HepG2 (cell line): ENCODE results near the gene TESPA1. TPM values are rescaled to one million over a fixed set of nuclear protein-coding genes. Genes with fewer than 3 reads are reported as not detected.

Source experiments
- ATAC-seq: fragments of 200-7000 bp; cut with Tn5 transposase; 3 replicates; pipeline ENCODE4 v1.9.1; 2020; ENCODE audit warnings: mild to moderate bottlenecking, moderate library complexity
- BruUV-seq: library from RNA; stranded (reverse); fragments of 400-500 nt; replicated peaks from 2 replicates; lab custom pipeline; 2021; lab: Mats Ljungman, UMichigan
- CTCF ChIA-PET: fragments of 300-600 bp; formaldehyde crosslinking; extraction: SDS; loops from one replicate; lab custom pipeline; 2021; ENCODE audit warnings: low total read pairs, inconsistent platforms, low intra/inter-chr PET ratio; lab: Yijun Ruan, JAX
- POLR2A ChIA-PET: fragments of 350-600 bp; sonication (Branson Sonifier 250); formaldehyde crosslinking; loops from one replicate; lab custom pipeline; 2020; ENCODE audit warnings: antibody characterized with exemption, inconsistent platforms; lab: Yijun Ruan, JAX
- DNase-seq: peaks from one replicate; pipeline ENCODE4 v3.0.0-alpha.2; 2015; ENCODE audit warnings: low spot score
- FAIRE-seq: peaks from 3 replicates; lab custom pipeline; 2011; peaks lifted over from hg19 to GRCh38; lab: Jason Lieb, UNC
- H2AFZ ChIP-seq: one replicate; pipeline ENCODE4 v1.6.1; 2011; ENCODE audit warnings: low read length, inconsistent platforms
- H3K27ac ChIP-seq: fragments of 300-600 bp; 3 replicates; pipeline ENCODE4 v1.8.0; 2011; ENCODE audit warnings: mixed run types, mild to moderate bottlenecking, mixed read lengths, low read length, inconsistent platforms; ENCODE audit not compliant: insufficient read depth; ENCODE audit errors: extremely low read length
- H3K27me3 ChIP-seq, 2 experiments: fragments of 200-600 bp in 1 of 2; 2 replicates in 1 of 2; 3 replicates in 1 of 2; pipeline versions ENCODE4 v1.6.0 to v1.8.0; 2011; ENCODE audit warnings: low read length in 2 of 2, mild to moderate bottlenecking in 2 of 2, moderate library complexity in 2 of 2, inconsistent platforms in 1 of 2; ENCODE audit not compliant: insufficient read depth in 2 of 2, control insufficient read depth in 1 of 2
- H3K36me3 ChIP-seq, 2 experiments: fragments of 200-600 bp in 1 of 2; replicated peaks in 1 of 2; 2 replicates in 1 of 2; 3 replicates in 1 of 2; pipeline versions ENCODE4 v1.5.1 to v1.8.0; 2011; ENCODE audit warnings: low read length in 2 of 2, inconsistent platforms in 1 of 2; ENCODE audit not compliant: insufficient read depth in 2 of 2, control insufficient read depth in 1 of 2
- H3K4me1 ChIP-seq: 2 replicates; pipeline ENCODE4 v1.5.1; 2012; ENCODE audit warnings: low read length, inconsistent platforms; ENCODE audit not compliant: insufficient read depth
- H3K4me2 ChIP-seq: 2 replicates; pipeline ENCODE4 v1.6.0; 2011; ENCODE audit warnings: low read depth, low read length, inconsistent platforms
- H3K4me3 ChIP-seq, 3 experiments: fragments of 200-600 bp in 1 of 3; sonication (generic), shearing (Covaris generic) in 1 of 3; replicated peaks in 1 of 3; 2 replicates each; pipeline ENCODE4 v1.5.1; 2011 to 2016; ENCODE audit warnings: low read length in 3 of 3, inconsistent platforms in 2 of 3, low read depth in 2 of 3, mild to moderate bottlenecking in 2 of 3, control low read depth in 1 of 3, mixed read lengths in 1 of 3; ENCODE audit not compliant: insufficient read depth in 1 of 3
- H3K79me2 ChIP-seq: one replicate; pipeline ENCODE4 v1.6.1; 2011; ENCODE audit warnings: low read length, inconsistent platforms; ENCODE audit not compliant: insufficient read depth
- H3K9ac ChIP-seq: 2 replicates; pipeline ENCODE4 v1.6.0; 2011; ENCODE audit warnings: mild to moderate bottlenecking, low read depth, low read length, inconsistent platforms; ENCODE audit not compliant: insufficient read depth
- H3K9me3 ChIP-seq: 2 replicates; pipeline ENCODE4 v1.5.1; 2012; ENCODE audit warnings: mild to moderate bottlenecking, low read length
- H4K20me1 ChIP-seq: 2 replicates; pipeline ENCODE4 v1.6.0; 2011; ENCODE audit warnings: inconsistent platforms, mild to moderate bottlenecking, low read length, moderate library complexity; ENCODE audit not compliant: insufficient read depth
- MIER2 ChIP-seq: IDR thresholded peaks from 2 replicates; pipeline ENCODE4 v1.6.1; 2016; ENCODE audit warnings: missing biosample characterization, missing genetic modification reagents
- NFYC ChIP-seq: IDR thresholded peaks from 2 replicates; pipeline ENCODE4 v1.6.1; 2016; ENCODE audit warnings: missing genetic modification reagents, missing compliant biosample characterization
- RXRB ChIP-seq: IDR thresholded peaks from 2 replicates; pipeline ENCODE4 v1.6.1; 2016; ENCODE audit warnings: borderline replicate concordance, missing genetic modification reagents, missing compliant biosample characterization
- U2AF1 ChIP-seq: fragments of 200-400 bp; formaldehyde crosslinking; optimal IDR thresholded peaks from 2 replicates; pipeline ENCODE3; 2017; ENCODE audit warnings: mild to moderate bottlenecking, low read depth, low read length
- ZBTB42 ChIP-seq: sonication (generic); formaldehyde crosslinking; IDR thresholded peaks from 2 replicates; pipeline ENCODE4 v1.5.0; 2020; ENCODE audit warnings: mild to moderate bottlenecking, missing genetic modification reagents
- ZFP62 ChIP-seq: sonication (generic); formaldehyde crosslinking; IDR thresholded peaks from 2 replicates; pipeline ENCODE4 v1.4.0; 2020; ENCODE audit warnings: missing genetic modification reagents
- ZNF33B ChIP-seq: sonication (generic); formaldehyde crosslinking; IDR thresholded peaks from 2 replicates; pipeline ENCODE4 v1.5.1; 2020; ENCODE audit warnings: mild to moderate bottlenecking, missing genetic modification reagents
- ZNF513 ChIP-seq: sonication (generic); formaldehyde crosslinking; conservative IDR thresholded peaks from 2 replicates; pipeline ENCODE4 v1.5.0; 2020; ENCODE audit warnings: missing genetic modification reagents
- ZNF563 ChIP-seq: sonication (generic); formaldehyde crosslinking; IDR thresholded peaks from 2 replicates; pipeline ENCODE4 v1.8.0; 2022; ENCODE audit warnings: mild to moderate bottlenecking, moderate library complexity, missing genetic modification reagents
- ZNF83 ChIP-seq: sonication (generic); formaldehyde crosslinking; IDR thresholded peaks from 2 replicates; pipeline ENCODE4 v1.4.0; 2020; ENCODE audit warnings: missing genetic modification reagents, mild to moderate bottlenecking, borderline replicate concordance
- ZNF841 ChIP-seq: sonication (generic); formaldehyde crosslinking; IDR thresholded peaks from 2 replicates; pipeline ENCODE4 v1.8.1; 2023; ENCODE audit warnings: missing genetic modification reagents, borderline replicate concordance
- WGBS: methylation state at CpG from one replicate; pipeline ENCODE4 v1.1.6; 2017; ENCODE audit warnings: low lambda C conversion rate; 5-methylcytosine and 5-hydroxymethylcytosine counted together
- in situ Hi-C: cut with HindIII; loops from 2 replicates; pipeline ENCODE4 v1.10.0; 2017; ENCODE audit warnings: low pct_unique_long_range_greater_than_20kb; ENCODE audit not compliant: extremely low pct_ligation_motif_present
- intact Hi-C: fragments of 100-400 bp; cut with micrococcal nuclease; formaldehyde crosslinking; loops from one replicate; pipeline ENCODE4 v1.10.0; 2022; ENCODE audit not compliant: unreplicated experiment
- polyA plus RNA-seq, 8 experiments: library from polyadenylated mRNA; depleted of rRNA in 3 of 8; stranded (reverse) in 7 of 8; unstranded in 1 of 8; fragments of >200 nt; fragmentation: Illumina TruSeq in 4 of 8; extraction: Trizol in 4 of 8; gene quantifications; 2 replicates each; pipeline versions ENCODE4 v1.2.1 to v1.2.3, GENCODE V29; 2011 to 2016; ENCODE audit warnings: low read depth in 4 of 8, missing spikeins in 1 of 8, mixed read lengths in 1 of 8; ENCODE audit not compliant: insufficient read depth in 1 of 8
- total RNA-seq, 5 experiments: library from RNA; depleted of rRNA; stranded (reverse); fragments of >200 nt; fragmentation: Illumina TruSeq; extraction: Trizol; gene quantifications; 2 replicates each; pipeline ENCODE4 v1.2.3, GENCODE V29; 2016; ENCODE audit warnings: low read depth in 1 of 5
- TF ChIP-seq, protein P1 (sequence below): sonication (generic); formaldehyde crosslinking; IDR thresholded peaks from 2 replicates; pipeline ENCODE4 v1.8.0; 2023; ENCODE audit warnings: mild to moderate bottlenecking, missing genetic modification reagents

TESPA1 gene
- total and polyA plus RNA-seq, 2 of the 13 experiments (the other 11 are each of a cell fraction or from before 2014, with no cell fraction given), result not detected

DNA sequence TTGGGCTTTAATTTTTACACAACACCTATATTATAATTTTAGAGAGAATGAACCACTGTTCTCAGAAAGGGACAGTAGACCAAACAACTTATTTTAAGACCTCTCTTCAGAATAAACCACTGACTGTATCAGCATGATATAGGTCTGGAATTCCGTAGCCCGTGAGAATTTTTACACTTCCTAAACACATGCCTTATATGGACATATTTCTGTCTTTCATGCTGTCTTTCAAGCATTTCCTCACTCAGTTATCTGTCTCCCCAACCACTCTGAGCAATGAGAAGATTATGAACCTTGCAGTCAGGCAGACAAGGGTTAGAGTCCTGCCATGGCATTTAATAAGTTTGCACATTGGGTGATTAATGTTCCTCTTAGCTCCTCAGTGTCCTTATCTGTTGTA, 17.8 kb upstream of the TESPA1 start:
- Histone ChIP-seq H3K9me3 (no peaks in the 10 kb centered on the region), H3K9ac (no peak overlapping the region), H3K79me2 (no peaks in the 10 kb centered on the region), H3K36me3 (no peaks in the 10 kb centered on the region), H2AFZ (no peak overlapping the region), H4K20me1 (no peaks in the 10 kb centered on the region), H3K4me3 (no peak overlapping the region), H3K4me1 (no peaks in the 10 kb centered on the region), H3K4me2 (no peak overlapping the region), H3K27ac (no peak overlapping the region), H3K27me3 (peaks cover 0 to 21% of the 10 kb centered on the region in 2 experiments; a peak in 3 of 5 replicates)
- FAIRE-seq (no peak), ATAC-seq (no peak), DNase-seq (no peak)
- TF ChIP-seq ZNF513 (CRISPR knock-in tag) (no peak), ZNF33B (CRISPR knock-in tag) (no peak), RXRB (CRISPR knock-in tag) (no peak), MIER2 (CRISPR knock-in tag) (no peak), ZBTB42 (no peak), ZNF841 (no peak), ZNF83 (CRISPR knock-in tag) (no peak), U2AF1 (no peak), NFYC (no peak), ZNF563 (CRISPR knock-in tag) (no peak), ZFP62 (CRISPR knock-in tag) (no peak)
- TF ChIP-seq, protein P1, sequence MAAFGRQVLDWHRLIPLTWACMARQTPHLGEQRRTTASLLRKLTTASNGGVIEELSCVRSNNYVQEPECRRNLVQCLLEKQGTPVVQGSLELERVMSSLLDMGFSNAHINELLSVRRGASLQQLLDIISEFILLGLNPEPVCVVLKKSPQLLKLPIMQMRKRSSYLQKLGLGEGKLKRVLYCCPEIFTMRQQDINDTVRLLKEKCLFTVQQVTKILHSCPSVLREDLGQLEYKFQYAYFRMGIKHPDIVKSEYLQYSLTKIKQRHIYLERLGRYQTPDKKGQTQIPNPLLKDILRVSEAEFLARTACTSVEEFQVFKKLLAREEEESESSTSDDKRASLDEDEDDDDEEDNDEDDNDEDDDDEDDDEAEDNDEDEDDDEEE (CRISPR knock-in tag), result no peak
- WGBS, result 58% methylated on average over 2 of the region's 2 CpGs
- ChIA-PET CTCF (no interaction called here), POLR2A (no interaction called here)
- in situ Hi-C loops, result no loop called here
- BruUV-seq, result no TSS peak
- intact Hi-C loops, result no loop called here
